Vagina (tissue), 2 donors: Measurements from ENCODE around the gene RTF1.

Experiments used
- CTCF ChIP-seq, 3 experiments: fragments of 450-650 bp in 2 of 3; fragments of 200-600 bp in 1 of 3; sonication (generic) in 1 of 3; IDR thresholded peaks; one replicate each; pipeline ENCODE4 v1.5.1; 2017 to 2019; ENCODE audit warnings: antibody characterized with exemption in 3 of 3, mild to moderate bottlenecking in 2 of 3, moderate library complexity in 2 of 3
- POLR2A ChIP-seq, 2 donors: fragments of 450-650 bp; IDR thresholded peaks; one replicate each; pipeline ENCODE4 v1.6.1; 2017; ENCODE audit warnings: antibody characterized with exemption in 2 of 2, mild to moderate bottlenecking in 2 of 2, moderate library complexity in 2 of 2
- POLR2AphosphoS5 ChIP-seq, 2 donors: sonication (generic); formaldehyde crosslinking; IDR thresholded peaks; one replicate each; pipeline ENCODE4 v1.9.0; 2017; ENCODE audit warnings: antibody characterized with exemption in 2 of 2, mild to moderate bottlenecking in 2 of 2, low read depth in 1 of 2; ENCODE audit not compliant: insufficient read depth in 1 of 2

GRCh38 chr15:41483519-41483918 lies 66.6 kb downstream of the RTF1 start:
- TF ChIP-seq CTCF (IDR thresholded peaks at IDR 0.05) (no peak), POLR2A (IDR thresholded peaks at IDR 0.05) (no peak), POLR2AphosphoS5 (IDR thresholded peaks at IDR 0.05; ENCODE audit: insufficient read depth in 1 of 2, low read depth in 1 of 2) (no peak)
